Airway epithelial cell (primary cell): ENCODE measurements around the gene CCDC81. TPM values are rescaled to one million over a fixed set of nuclear protein-coding genes. Genes with fewer than 3 reads are reported as not detected.

Source experiments
- total RNA-seq: library from RNA; depleted of rRNA; stranded (reverse); fragments of >200 nt; gene quantifications from 2 replicates; pipeline ENCODE4 v1.2.3, GENCODE V29; 2015

The CCDC81 gene
- 0.28 and 0.37 TPM in 2 replicates for total RNA-seq

DNA sequence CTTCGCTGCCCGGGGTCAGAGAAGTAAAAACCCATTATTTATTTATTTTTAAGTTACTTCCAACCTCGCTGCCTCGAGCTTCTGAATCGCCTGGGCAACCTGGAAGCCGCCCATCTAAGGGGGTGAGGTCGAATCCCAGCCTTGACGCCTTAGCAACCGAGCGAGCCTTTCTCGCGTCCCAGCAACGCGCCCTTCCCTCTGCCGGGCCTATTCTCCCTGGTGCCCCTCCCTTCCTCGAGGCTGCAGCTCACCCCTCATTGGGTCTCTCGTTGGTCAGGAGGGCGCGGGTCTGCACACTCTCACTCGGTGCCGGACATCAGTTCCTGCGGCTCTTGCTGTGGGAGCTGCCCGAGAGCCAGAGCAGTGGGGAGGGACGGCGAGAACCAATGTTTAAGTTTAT is at the start of gene CCDC81:
TSS of gene CCDC81 (plus strand) at position 302 of the 400 bp plus-strand sequence. CDS start 277 bp downstream, outside the sequence.

Other genes with a start within 250 kb of the CCDC81 start
- gene EED, start 130.1 kb upstream of the CCDC81 start, total RNA-seq = 11.5 and 15.7 TPM in 2 replicates
- 38.4 and 48.9 TPM in 2 replicates for gene HIKESHI, start 72.6 kb upstream of the CCDC81 start, total RNA-seq